Activated naive CD4-positive, alpha-beta T cell (primary cell): Measurements from ENCODE around the gene MAML2.
A peak's percentile ranks its signal among the peaks of the same experiment; 100 is the strongest.

Experiments used
- DNase-seq, 4 experiments: peaks; one replicate each; lab custom pipeline; 2025; lab: John Stamatoyannopoulos, UW

The MAML2 gene

GRCh38 chr11:96036863-96037262 lies 306.1 kb downstream of the MAML2 start:
- no peak for DNase-seq

GRCh38 chr11:96035740-96036078 lies 307.3 kb downstream of the MAML2 start:
- DNase-seq: no peak

- DNase-seq: no peak
These were observed 307.8 kb downstream of the MAML2 start for GRCh38 chr11:96035031-96035739.

GRCh38 chr11:96033599-96033998 lies 309.4 kb downstream of the MAML2 start:
- no peak for DNase-seq

GRCh38 chr11:96033095-96033494 lies 309.9 kb downstream of the MAML2 start:
- no peak for DNase-seq

- DNase-seq: no peak
These were observed 314.2 kb downstream of the MAML2 start for GRCh38 chr11:96028746-96029145.

- no peak for DNase-seq
These were observed 316.0 kb downstream of the MAML2 start for GRCh38 chr11:96027021-96027420.

GRCh38 chr11:96026310-96026709 lies 316.7 kb downstream of the MAML2 start:
- DNase-seq: no peak

- DNase-seq: no peak
These were observed 318.3 kb downstream of the MAML2 start for GRCh38 chr11:96024666-96025065.

GRCh38 chr11:96023275-96023674 lies 319.7 kb downstream of the MAML2 start:
- DNase-seq: no peak

- no peak for DNase-seq
These were observed 320.9 kb downstream of the MAML2 start for GRCh38 chr11:96021901-96022650.

GRCh38 chr11:96019810-96020747 lies 322.9 kb downstream of the MAML2 start:
- DNase-seq: no peak

GRCh38 chr11:96019281-96019680 lies 323.7 kb downstream of the MAML2 start:
- DNase-seq: no peak

- no peak for DNase-seq
These were observed 325.1 kb downstream of the MAML2 start for GRCh38 chr11:96017856-96018255.

GRCh38 chr11:96016978-96017502 lies 326.0 kb downstream of the MAML2 start:
- no peak for DNase-seq

GRCh38 chr11:96015906-96016565 lies 327.0 kb downstream of the MAML2 start:
- DNase-seq: no peak

- no peak for DNase-seq
These were observed 328.8 kb downstream of the MAML2 start for GRCh38 chr11:96014217-96014616.

- no peak for DNase-seq
These were observed 329.4 kb downstream of the MAML2 start for GRCh38 chr11:96013461-96014213.

GRCh38 chr11:96012086-96012824 lies 330.7 kb downstream of the MAML2 start:
- peak in 2 of 4 experiments; percentile 22 to 28 for DNase-seq

GRCh38 chr11:96010683-96011082 lies 332.3 kb downstream of the MAML2 start:
- DNase-seq: no peak
